ENCODE data around the gene HDAC7.

Gene HDAC7

DNA sequence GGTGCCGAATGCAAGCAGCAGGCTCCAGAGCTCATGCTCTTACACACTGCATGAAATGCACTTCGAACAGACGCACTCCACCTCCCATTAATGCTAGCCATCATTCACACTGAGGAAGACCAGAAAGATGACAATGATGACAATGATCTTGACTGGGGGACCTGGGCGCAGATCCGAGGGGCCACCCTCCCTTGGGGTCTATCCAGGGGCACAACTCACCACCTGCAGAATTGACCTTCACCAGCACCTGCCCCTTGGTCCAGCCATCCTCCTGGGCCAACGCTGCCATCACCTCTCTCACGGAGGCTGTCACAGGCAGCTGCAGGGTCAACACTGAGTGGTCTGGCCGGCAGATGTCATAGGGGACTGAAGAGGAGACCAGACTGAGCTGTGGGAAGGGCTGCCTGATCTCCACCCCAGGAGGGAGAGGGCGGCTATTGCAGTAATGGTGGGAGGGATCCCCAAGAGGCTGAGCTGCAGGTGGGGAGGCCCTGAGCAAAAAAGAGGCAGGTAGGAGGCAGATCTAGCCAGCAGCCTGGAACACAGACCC is 76.3 kb downstream of the HDAC7 start:
- DNase-seq, result no peak

DNA sequence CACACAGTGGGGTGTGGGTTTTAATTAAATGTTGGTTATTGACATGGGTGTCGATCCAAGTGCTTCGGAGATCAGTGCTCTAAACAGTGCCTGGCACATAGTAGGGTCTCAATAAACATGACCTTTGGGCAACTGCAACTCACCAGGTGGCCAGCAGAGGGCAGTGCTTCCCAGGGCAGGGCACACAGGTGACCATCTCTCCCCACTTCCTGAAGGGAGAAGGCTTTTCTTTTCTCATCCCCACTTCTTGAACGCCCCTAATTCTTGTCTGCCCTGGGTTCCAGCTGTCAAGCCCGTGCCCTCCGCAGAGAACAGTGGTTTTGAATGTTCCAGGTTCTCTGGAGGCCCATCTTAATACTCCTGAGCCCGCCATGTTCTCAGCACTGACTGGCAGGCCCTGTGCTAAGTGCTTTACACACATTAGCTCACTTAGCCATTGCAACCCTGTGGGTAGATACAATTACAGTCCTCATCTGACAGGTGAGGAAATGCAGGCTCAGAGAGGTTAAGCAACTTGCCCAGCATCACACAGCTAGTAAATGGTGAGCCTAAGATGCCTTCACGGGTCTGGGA is 77.4 kb downstream of the HDAC7 start:
- no peak for DNase-seq

- DNase-seq, result peak; percentile 96
Observed at GRCh38 chr12:47741340-47741703, 78.4 kb downstream of the HDAC7 start.

DNA sequence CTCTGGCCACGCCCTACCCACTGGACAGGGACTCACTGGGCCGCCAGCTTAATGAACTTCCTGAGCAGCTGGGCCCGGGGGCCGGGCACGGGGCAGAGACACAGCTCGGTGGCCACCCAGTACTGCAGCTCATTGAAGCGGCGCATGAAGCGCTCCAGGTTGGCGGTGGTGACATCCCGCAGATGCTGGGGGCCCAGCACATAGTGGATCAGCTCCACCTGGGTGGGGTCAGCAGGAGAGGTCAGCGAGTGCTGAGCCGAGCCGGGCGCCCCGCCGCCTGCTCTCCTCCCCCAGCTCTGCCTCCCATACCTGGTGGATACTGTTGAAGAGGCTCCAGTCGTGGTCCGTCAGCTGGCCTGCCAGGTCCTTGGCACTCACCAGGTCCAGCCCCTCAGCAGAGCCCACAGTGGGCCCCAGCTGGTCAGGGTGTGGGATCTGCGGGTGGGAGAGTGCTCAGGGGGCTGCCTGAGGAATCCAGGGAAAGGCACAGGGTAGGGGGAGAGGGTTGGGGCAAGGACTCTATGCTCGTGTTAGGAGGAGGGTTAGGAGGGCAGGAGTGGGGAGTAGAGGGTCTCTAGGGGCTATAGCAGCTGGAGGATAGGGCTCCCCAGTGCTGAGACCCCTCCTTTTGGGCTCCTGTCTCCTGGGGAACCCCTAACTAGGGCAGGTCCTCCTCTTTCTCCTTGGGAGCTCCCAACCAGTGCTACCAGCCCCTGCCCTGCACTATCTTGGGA is 78.9 kb downstream of the HDAC7 start:
- DNase-seq, result no peak

DNA sequence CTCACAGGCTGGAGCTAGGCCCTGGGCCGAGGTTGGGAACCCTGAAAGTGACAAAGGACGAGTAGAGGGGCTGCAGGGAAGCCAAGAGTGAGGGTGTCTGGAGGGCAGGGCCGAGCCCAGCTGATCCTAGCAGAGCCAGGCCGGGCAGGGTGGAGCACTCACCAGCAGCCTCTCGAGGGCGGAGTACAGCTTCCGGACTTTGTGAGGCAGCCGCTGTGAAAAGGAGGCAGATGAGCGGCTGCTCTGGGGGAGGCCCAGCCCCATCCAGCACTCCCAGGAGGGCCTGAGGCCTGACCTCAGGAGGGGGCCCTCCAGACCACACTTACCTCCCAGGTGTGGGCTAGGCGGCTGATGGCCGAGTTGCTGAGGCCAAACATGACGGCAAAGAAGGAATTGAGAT is 79.7 kb downstream of the HDAC7 start:
- DNase-seq, result no peak

GRCh38 chr12:47739297-47739696 is 80.4 kb downstream of the HDAC7 start:
- DNase-seq, result no peak

- DNase-seq, result no peak
Observed at GRCh38 chr12:47737936-47738594, 81.6 kb downstream of the HDAC7 start.

DNA sequence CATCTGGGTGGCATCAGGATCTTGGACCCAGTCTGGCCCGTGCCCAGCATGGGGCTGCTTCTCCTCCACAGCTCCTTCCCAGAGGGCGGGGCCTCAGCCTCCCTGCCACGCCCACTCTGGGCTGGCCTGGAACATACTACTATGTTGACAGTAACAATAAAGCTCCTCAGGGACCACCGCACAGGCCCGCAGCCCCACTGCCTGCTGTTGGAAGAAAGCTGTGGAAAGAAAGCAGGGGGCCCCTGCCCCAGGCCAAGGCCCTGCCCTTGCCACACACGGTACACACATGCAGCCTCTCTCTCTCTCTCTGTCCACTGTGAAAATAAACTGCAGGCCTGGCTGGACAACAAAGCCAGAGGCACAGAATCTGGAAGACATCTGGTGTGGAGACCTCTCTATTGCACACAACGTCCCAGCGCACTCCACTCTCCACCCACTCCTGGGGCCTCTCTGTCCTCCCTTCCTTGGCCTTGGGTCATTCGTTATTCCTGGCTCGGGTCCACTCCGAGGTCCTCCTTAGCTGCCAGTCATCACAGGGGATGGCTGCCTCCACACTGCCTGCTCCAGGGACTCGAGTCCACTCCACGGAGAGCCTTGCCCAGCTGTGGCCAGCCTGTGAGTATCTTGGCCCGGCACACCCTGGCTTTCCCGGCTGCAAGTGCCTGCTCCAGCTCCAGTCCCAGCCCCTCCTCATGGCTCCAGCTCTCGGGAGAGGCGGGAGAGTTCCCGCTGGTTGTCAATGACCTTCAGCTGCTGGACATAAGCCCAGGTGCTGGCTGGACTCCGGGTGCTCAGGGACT is 82.6 kb downstream of the HDAC7 start:
- no peak for DNase-seq

DNA sequence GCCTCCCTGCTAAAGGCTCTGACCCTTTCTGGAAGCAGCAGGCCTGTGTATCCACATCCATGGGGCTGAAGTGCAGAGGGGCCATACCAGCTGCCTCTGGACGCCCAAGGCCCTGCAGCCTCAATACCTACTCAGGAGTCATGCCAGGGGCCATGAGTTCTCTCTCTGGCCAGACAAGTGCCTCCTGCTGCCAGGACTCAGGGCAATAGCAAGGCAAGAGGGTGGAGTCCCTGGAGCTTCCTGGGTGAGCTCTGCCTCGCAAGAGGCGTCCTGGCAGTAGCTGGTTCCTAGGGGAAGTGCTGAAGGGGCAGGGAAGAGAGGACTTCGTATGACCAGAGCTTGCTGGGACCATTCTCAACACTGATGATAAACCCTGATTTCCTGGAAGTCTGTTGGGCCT is 83.5 kb downstream of the HDAC7 start:
- no peak for DNase-seq

GRCh38 chr12:47735649-47736048 is 84.1 kb downstream of the HDAC7 start:
- no peak for DNase-seq

- DNase-seq, result no peak
Observed at GRCh38 chr12:47734725-47735480, 84.8 kb downstream of the HDAC7 start.

DNA sequence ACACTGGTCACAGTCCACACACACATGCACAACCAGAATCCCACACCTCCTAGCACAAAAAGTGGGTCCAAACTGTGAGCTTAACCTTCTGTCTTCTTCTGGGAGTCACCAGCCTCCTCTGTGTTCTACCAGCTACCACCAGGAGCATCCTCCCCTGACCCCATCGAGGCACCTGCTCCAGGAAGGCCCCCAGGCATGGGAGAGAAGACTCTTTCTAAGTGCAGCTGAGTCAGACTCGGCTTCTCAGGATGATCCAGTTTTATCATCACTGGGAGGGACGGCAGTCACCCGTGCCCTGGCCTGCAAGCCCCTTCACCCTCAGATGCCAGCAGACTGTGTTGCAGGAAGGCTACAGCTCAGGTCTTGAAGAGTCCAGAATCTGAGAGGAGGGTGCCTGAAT is 86.6 kb downstream of the HDAC7 start:
- no peak for DNase-seq

All from DMS79 treated with DMSO at 0.1 percent for 48 hours (cell line).